Suprapubic skin (tissue), 4 donors: ENCODE data around the gene PRTFDC1. TPM values are rescaled to one million over a fixed set of nuclear protein-coding genes. Genes with fewer than 3 reads are reported as not detected.

Source experiments
- DNase-seq, 2 donors: peaks; one replicate each; pipeline ENCODE4 v3.0.0-alpha.2; 2019; ENCODE audit warnings: low spot score in 2 of 2
- H3K27ac ChIP-seq: fragments of 200-600 bp; sonication (generic); one replicate; pipeline ENCODE4 v1.5.1; 2019
- H3K27me3 ChIP-seq: fragments of 200-600 bp; sonication (generic); one replicate; pipeline ENCODE4 v1.5.1; 2019
- H3K36me3 ChIP-seq: fragments of 200-600 bp; sonication (generic); one replicate; pipeline ENCODE4 v1.5.1; 2019
- H3K4me1 ChIP-seq: fragments of 200-600 bp; sonication (generic); one replicate; pipeline ENCODE4 v1.5.1; 2019
- H3K4me3 ChIP-seq: fragments of 200-600 bp; sonication (generic); one replicate; pipeline ENCODE4 v1.5.1; 2019; ENCODE audit warnings: mild to moderate bottlenecking
- H3K9me3 ChIP-seq: fragments of 200-600 bp; sonication (generic); one replicate; pipeline ENCODE4 v1.5.1; 2019
- EP300 ChIP-seq: sonication (generic); formaldehyde crosslinking; IDR thresholded peaks from one replicate; pipeline ENCODE4 v1.6.1; 2017; ENCODE audit warnings: antibody characterized with exemption
- POLR2A ChIP-seq, 2 donors: fragments of 450-650 bp; IDR thresholded peaks; one replicate each; pipeline ENCODE4 v1.6.1; 2017; ENCODE audit warnings: antibody characterized with exemption in 2 of 2, mild to moderate bottlenecking in 2 of 2, moderate library complexity in 2 of 2
- POLR2AphosphoS5 ChIP-seq, 3 donors: sonication (generic); formaldehyde crosslinking; IDR thresholded peaks; one replicate each; pipeline ENCODE4 v1.6.1; 2017; ENCODE audit warnings: antibody characterized with exemption in 3 of 3
- WGBS: methylation state at CpG from one replicate; pipeline ENCODE4 v1.1.5; 2018; 5-methylcytosine and 5-hydroxymethylcytosine counted together
- total RNA-seq, 4 donors: library from RNA; depleted of rRNA; stranded (reverse); fragments of >200 nt; gene quantifications; one replicate each; pipeline ENCODE4 v1.1.0, GENCODE V29; 2016
- TF ChIP-seq, protein P1 (sequence below), 2 donors: fragments of 200-600 bp in 1 of 2; fragments of 450-650 bp in 1 of 2; sonication (generic) in 1 of 2; IDR thresholded peaks; one replicate each; pipeline ENCODE4 v1.5.1; 2016 to 2019; ENCODE audit warnings: antibody characterized with exemption in 2 of 2, mild to moderate bottlenecking in 1 of 2, moderate library complexity in 1 of 2

PRTFDC1 gene
- total RNA-seq, 4 donors from 2014 or later = 0.40 to 0.76 (median 0.69) TPM

DNA sequence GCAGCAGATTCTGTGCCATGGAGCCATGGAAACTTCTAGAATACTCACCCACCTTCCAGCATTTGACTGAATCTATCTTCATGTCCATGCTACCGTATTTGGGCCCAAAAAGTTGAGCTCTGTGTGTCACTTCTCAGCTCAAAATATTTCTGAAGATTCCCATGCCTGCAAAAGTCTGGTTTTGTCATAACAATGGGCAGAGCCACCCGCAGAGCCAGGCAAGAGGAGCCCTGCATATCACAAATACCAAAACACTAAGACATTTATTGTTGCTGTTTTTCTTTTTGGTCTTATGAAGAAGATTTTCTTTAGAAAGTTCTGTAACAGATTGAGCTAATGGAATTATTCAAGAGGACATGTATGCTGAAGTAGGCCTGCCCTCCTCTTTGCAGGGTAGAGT, 68.1 kb downstream of the PRTFDC1 start:
- H3K4me3 ChIP-seq = no peak overlapping the region
- WGBS = 74% methylated on average over 2 of the region's 2 CpGs
- no peaks in the 10 kb centered on the region for H3K9me3 ChIP-seq
- no peaks in the 10 kb centered on the region for H3K36me3 ChIP-seq
- H3K4me1 ChIP-seq = peaks cover 5% of the 10 kb centered on the region
- no peak for DNase-seq
- no peak for TF ChIP-seq POLR2AphosphoS5 (IDR thresholded peaks at IDR 0.05)
- no peak for TF ChIP-seq POLR2A (IDR thresholded peaks at IDR 0.05)
- TF ChIP-seq, protein P1, sequence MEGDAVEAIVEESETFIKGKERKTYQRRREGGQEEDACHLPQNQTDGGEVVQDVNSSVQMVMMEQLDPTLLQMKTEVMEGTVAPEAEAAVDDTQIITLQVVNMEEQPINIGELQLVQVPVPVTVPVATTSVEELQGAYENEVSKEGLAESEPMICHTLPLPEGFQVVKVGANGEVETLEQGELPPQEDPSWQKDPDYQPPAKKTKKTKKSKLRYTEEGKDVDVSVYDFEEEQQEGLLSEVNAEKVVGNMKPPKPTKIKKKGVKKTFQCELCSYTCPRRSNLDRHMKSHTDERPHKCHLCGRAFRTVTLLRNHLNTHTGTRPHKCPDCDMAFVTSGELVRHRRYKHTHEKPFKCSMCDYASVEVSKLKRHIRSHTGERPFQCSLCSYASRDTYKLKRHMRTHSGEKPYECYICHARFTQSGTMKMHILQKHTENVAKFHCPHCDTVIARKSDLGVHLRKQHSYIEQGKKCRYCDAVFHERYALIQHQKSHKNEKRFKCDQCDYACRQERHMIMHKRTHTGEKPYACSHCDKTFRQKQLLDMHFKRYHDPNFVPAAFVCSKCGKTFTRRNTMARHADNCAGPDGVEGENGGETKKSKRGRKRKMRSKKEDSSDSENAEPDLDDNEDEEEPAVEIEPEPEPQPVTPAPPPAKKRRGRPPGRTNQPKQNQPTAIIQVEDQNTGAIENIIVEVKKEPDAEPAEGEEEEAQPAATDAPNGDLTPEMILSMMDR (IDR thresholded peaks at IDR 0.05) = no peak
- TF ChIP-seq EP300 = no peak
- H3K27me3 ChIP-seq = no peaks in the 10 kb centered on the region
- no peak overlapping the region for H3K27ac ChIP-seq

DNA sequence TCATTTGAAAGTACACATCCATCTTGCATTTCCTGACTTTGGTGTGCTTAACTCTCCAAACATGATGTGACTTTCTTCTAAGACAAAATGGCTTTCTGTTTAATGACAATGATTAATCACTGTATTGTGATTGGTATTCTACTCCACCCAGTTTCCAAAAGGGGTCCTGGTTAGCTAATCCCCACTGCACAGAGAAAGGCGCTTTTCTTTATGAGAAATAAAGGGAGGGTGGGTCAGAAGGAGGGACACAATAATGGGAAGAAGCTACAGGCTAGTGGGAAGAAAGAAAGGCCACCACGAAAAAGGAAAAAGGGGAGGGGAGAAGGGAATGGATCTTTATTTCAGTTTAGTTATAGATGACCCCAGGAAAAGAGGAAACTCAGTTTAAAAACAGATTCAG, 69.2 kb downstream of the PRTFDC1 start:
- DNase-seq = no peak
- WGBS = 88% methylated on average over 2 of the region's 2 CpGs
- H3K9me3 ChIP-seq = no peaks in the 10 kb centered on the region
- no peak for TF ChIP-seq POLR2AphosphoS5 (IDR thresholded peaks at IDR 0.05)
- TF ChIP-seq, protein P1 (IDR thresholded peaks at IDR 0.05) = no peak
- no peak for TF ChIP-seq POLR2A (IDR thresholded peaks at IDR 0.05)
- no peaks in the 10 kb centered on the region for H3K27me3 ChIP-seq
- no peak overlapping the region for H3K27ac ChIP-seq
- H3K36me3 ChIP-seq = no peaks in the 10 kb centered on the region
- H3K4me3 ChIP-seq = no peak overlapping the region
- H3K4me1 ChIP-seq = peaks cover 5% of the 10 kb centered on the region

DNA sequence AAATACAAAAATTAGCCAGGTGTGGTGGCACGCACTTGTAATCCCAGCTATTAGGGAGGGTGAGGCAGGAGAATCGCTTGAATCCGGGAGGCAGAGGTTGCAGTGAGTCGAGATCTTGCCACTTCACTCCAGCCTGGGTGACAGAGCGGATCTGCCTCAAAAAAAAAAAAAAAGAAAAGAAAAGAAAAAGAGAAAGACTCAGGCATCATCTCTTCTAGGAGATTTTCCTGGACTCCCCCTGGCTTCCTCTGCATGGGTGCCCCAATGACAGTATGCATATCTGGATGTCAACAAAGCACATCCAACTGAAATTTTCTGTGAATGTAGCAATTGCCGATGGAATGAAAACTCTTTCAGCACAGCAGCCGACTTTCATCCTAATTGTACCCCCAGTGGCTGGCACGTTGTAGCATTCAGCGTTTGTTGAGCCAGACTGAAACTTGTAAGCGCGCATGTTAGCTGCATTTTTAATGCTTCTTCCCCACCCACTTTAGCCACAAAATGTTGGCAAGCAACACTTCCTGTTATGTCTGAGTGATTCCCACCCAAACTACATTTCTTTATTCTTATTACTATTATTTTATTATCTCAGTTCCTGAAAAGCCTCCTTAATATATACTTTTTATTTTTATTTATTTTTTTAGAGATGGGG, 70.2 kb downstream of the PRTFDC1 start:
- H3K27ac ChIP-seq = no peak overlapping the region
- H3K36me3 ChIP-seq = no peaks in the 10 kb centered on the region
- no peak overlapping the region for H3K4me3 ChIP-seq
- H3K9me3 ChIP-seq = no peaks in the 10 kb centered on the region
- no peaks in the 10 kb centered on the region for H3K27me3 ChIP-seq
- DNase-seq = no peak
- 62% methylated on average over 11 of the region's 11 CpGs for WGBS
- peaks cover 5% of the 10 kb centered on the region for H3K4me1 ChIP-seq
- TF ChIP-seq, protein P1 (IDR thresholded peaks at IDR 0.05) = no peak
- TF ChIP-seq POLR2A (IDR thresholded peaks at IDR 0.05) = no peak
- TF ChIP-seq EP300 = no peak
- TF ChIP-seq POLR2AphosphoS5 (IDR thresholded peaks at IDR 0.05) = no peak

DNA sequence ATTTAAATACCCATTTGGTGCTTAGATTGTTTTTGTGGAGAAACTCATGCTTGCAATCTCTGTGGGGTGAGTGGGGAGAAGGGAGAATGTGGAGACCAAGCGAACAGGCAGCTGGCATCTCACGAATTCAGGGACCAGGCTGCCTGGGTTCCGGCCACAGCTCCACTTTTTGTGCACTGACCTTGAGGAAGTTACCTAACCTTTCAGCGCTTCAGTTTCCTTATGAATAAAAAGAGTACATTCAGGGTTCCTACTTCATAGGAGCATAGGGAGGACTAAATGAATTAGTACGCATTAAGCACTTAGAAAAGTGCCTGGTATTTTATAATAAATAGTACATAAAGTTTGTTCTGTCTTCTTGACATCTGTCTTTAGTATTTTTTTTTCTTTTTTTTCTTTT, 72.5 kb downstream of the PRTFDC1 start:
- 93% methylated on average over 5 of the region's 5 CpGs for WGBS
- Histone ChIP-seq H3K36me3 (no peaks in the 10 kb centered on the region), H3K9me3 (no peaks in the 10 kb centered on the region), H3K4me1 (peaks cover 5% of the 10 kb centered on the region), H3K27me3 (no peaks in the 10 kb centered on the region), H3K27ac (no peak overlapping the region), H3K4me3 (no peak overlapping the region)
- no peak for TF ChIP-seq EP300
- no peak for TF ChIP-seq POLR2A (IDR thresholded peaks at IDR 0.05)
- TF ChIP-seq, protein P1 (IDR thresholded peaks at IDR 0.05) = no peak
- no peak for TF ChIP-seq POLR2AphosphoS5 (IDR thresholded peaks at IDR 0.05)
- no peak for DNase-seq

DNA sequence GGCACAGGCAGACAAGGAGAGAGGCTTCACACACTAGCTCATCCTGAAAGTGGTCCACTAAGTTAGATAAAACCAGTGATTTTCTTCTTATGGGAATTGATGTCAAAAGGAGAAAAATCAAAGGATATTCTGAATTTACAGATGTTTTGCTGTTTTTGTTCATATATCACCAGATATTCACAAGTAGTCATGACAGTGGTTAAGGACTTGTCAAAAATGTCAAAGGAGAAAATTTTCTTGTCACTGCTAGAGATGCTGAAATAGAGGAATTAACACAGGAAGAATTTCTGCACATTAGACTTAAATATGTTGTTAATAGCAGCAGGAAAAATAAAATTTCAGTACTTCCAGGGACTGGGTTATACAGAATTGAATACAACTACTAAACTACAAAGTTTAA, 78.3 kb downstream of the PRTFDC1 start:
- no peak for DNase-seq
- Histone ChIP-seq H3K4me1 (peaks cover 4% of the 10 kb centered on the region), H3K27me3 (no peaks in the 10 kb centered on the region), H3K9me3 (no peaks in the 10 kb centered on the region), H3K4me3 (no peak overlapping the region), H3K36me3 (no peaks in the 10 kb centered on the region), H3K27ac (no peak overlapping the region)
- TF ChIP-seq, protein P1 (IDR thresholded peaks at IDR 0.05) = no peak
- no peak for TF ChIP-seq EP300
- no peak for TF ChIP-seq POLR2AphosphoS5 (IDR thresholded peaks at IDR 0.05)
- TF ChIP-seq POLR2A (IDR thresholded peaks at IDR 0.05) = no peak
